ENCODE measurements around the gene ITPK1. TPM values are rescaled to one million over a fixed set of nuclear protein-coding genes. Genes with fewer than 3 reads are reported as not detected.
"Not testable (repeated sequence)": the region's sequence is repeated elsewhere in the genome, so short reads cannot be mapped to it uniquely, and the experiment has no call there.

Gene ITPK1
- total RNA-seq, 1 donor, result 25.0 TPM

- Histone ChIP-seq H3K27ac (ENCODE audit: low read depth, low read length) (peak overlapping the region; percentile 49), H3K4me2 (ENCODE audit: insufficient read depth, low read length) (peak overlapping the region; percentile 74), H3K36me3 (ENCODE audit: insufficient read depth, low read length) (no peaks in the 10 kb centered on the region), H3K79me2 (ENCODE audit: insufficient read depth, low read length) (no peaks in the 10 kb centered on the region), H3K27me3 (ENCODE audit: insufficient read depth, low read length) (no peaks in the 10 kb centered on the region), H4K20me1 (ENCODE audit: insufficient read depth, low read length) (peaks cover 18% of the 10 kb centered on the region), H3K9me3 (ENCODE audit: low read depth, low read length) (no peaks in the 10 kb centered on the region), H2AFZ (ENCODE audit: low read length) (no peak overlapping the region), H3K4me3 (ENCODE audit: insufficient read depth, low read length) (peak overlapping the region; percentile 37), H3K4me1 (ENCODE audit: insufficient read depth, low read length) (peaks cover 18% of the 10 kb centered on the region)
- peak; percentile 93 for DNase-seq (ENCODE audit: insufficient read length, low spot score, missing footprints)
- TF ChIP-seq CTCF (IDR thresholded peaks at IDR 0.05; ENCODE audit: extremely low read depth, low read depth, low read length), result no peak
These were observed 51.1 kb downstream of the ITPK1 start for GRCh38 chr14:93064411-93065271.

GRCh38 chr14:93063393-93063792, 52.3 kb downstream of the ITPK1 start:
- peaks cover 18% of the 10 kb centered on the region for H3K4me1 ChIP-seq (ENCODE audit: insufficient read depth, low read length)
- TF ChIP-seq CTCF (IDR thresholded peaks at IDR 0.05; ENCODE audit: extremely low read depth, low read depth, low read length), result no peak
- peak; percentile 1 for DNase-seq (ENCODE audit: insufficient read length, low spot score, missing footprints)
- H3K9me3 ChIP-seq (ENCODE audit: low read depth, low read length), result no peaks in the 10 kb centered on the region
- no peak overlapping the region for H2AFZ ChIP-seq (ENCODE audit: low read length)
- H3K27ac ChIP-seq (ENCODE audit: low read depth, low read length), result no peak overlapping the region
- H4K20me1 ChIP-seq (ENCODE audit: insufficient read depth, low read length), result peaks cover 18% of the 10 kb centered on the region
- H3K79me2 ChIP-seq (ENCODE audit: insufficient read depth, low read length), result no peaks in the 10 kb centered on the region
- H3K27me3 ChIP-seq (ENCODE audit: insufficient read depth, low read length), result no peaks in the 10 kb centered on the region
- H3K4me2 ChIP-seq (ENCODE audit: insufficient read depth, low read length), result no peak overlapping the region
- no peaks in the 10 kb centered on the region for H3K36me3 ChIP-seq (ENCODE audit: insufficient read depth, low read length)
- H3K4me3 ChIP-seq (ENCODE audit: insufficient read depth, low read length), result no peak overlapping the region

- TF ChIP-seq CTCF (IDR thresholded peaks at IDR 0.05; ENCODE audit: extremely low read depth, low read depth, low read length), result no peak
- peak; percentile 3 for DNase-seq (ENCODE audit: insufficient read length, low spot score, missing footprints)
- Histone ChIP-seq H3K9me3 (ENCODE audit: low read depth, low read length) (no peaks in the 10 kb centered on the region), H3K27ac (ENCODE audit: low read depth, low read length) (no peak overlapping the region), H3K4me3 (ENCODE audit: insufficient read depth, low read length) (no peak overlapping the region), H3K27me3 (ENCODE audit: insufficient read depth, low read length) (no peaks in the 10 kb centered on the region), H3K36me3 (ENCODE audit: insufficient read depth, low read length) (no peaks in the 10 kb centered on the region), H3K4me2 (ENCODE audit: insufficient read depth, low read length) (no peak overlapping the region), H3K4me1 (ENCODE audit: insufficient read depth, low read length) (peaks cover 18% of the 10 kb centered on the region), H3K79me2 (ENCODE audit: insufficient read depth, low read length) (no peaks in the 10 kb centered on the region), H4K20me1 (ENCODE audit: insufficient read depth, low read length) (peaks cover 18% of the 10 kb centered on the region), H2AFZ (ENCODE audit: low read length) (no peak overlapping the region)
These were observed 52.8 kb downstream of the ITPK1 start for GRCh38 chr14:93062890-93063289.

GRCh38 chr14:93062013-93062412, 53.7 kb downstream of the ITPK1 start:
- peaks cover 24% of the 10 kb centered on the region for H4K20me1 ChIP-seq (ENCODE audit: insufficient read depth, low read length)
- not testable (repeated sequence) for H3K4me3 ChIP-seq (ENCODE audit: insufficient read depth, low read length); H3K4me2 ChIP-seq (ENCODE audit: insufficient read depth, low read length); H3K36me3 ChIP-seq (ENCODE audit: insufficient read depth, low read length); H3K27me3 ChIP-seq (ENCODE audit: insufficient read depth, low read length); H2AFZ ChIP-seq (ENCODE audit: low read length); H3K79me2 ChIP-seq (ENCODE audit: insufficient read depth, low read length); DNase-seq (ENCODE audit: insufficient read length, low spot score, missing footprints); H3K9me3 ChIP-seq (ENCODE audit: low read depth, low read length); H3K27ac ChIP-seq (ENCODE audit: low read depth, low read length)
- H3K4me1 ChIP-seq (ENCODE audit: insufficient read depth, low read length), result peaks cover 23% of the 10 kb centered on the region

All from osteoblast (primary cell).